ENCODE data around the gene SLC25A4.
"Not testable (repeated sequence)": the region's sequence is repeated elsewhere in the genome, so short reads cannot be mapped to it uniquely, and the experiment has no call there.

The SLC25A4 gene

GRCh38 chr4:185183622-185184281 lies 40.7 kb downstream of the SLC25A4 start:
- peak; percentile 92 to 96 (median 96) for DNase-seq

GRCh38 chr4:185186769-185187168 lies 43.7 kb downstream of the SLC25A4 start:
- no peak for DNase-seq

- DNase-seq: no peak
These were observed 46.7 kb downstream of the SLC25A4 start for GRCh38 chr4:185189606-185190305.

- no peak for DNase-seq
These were observed 47.3 kb downstream of the SLC25A4 start for GRCh38 chr4:185190306-185190856.

GRCh38 chr4:185192059-185192458 lies 49.0 kb downstream of the SLC25A4 start:
- no peak for DNase-seq

GRCh38 chr4:185194924-185195888 lies 52.1 kb downstream of the SLC25A4 start:
- DNase-seq: no peak

GRCh38 chr4:185196437-185196836 lies 53.4 kb downstream of the SLC25A4 start:
- no peak for DNase-seq

- not testable (repeated sequence) for DNase-seq
These were observed 55.1 kb downstream of the SLC25A4 start for GRCh38 chr4:185198189-185198588.
